Gastrocnemius medialis (tissue), 4 donors: ENCODE measurements around the gene RBBP8NL. TPM values are rescaled to one million over a fixed set of nuclear protein-coding genes. Genes with fewer than 3 reads are reported as not detected.

Experiments used
- ATAC-seq, 2 donors: fragments of 150-250 bp; one replicate each; pipeline ENCODE4 v1.9.1; 2016
- DNase-seq, 2 donors: peaks; one replicate each; pipeline ENCODE4 v3.0.0-alpha.2; 2019
- H3K27ac ChIP-seq, 4 donors: fragments of 200-600 bp; sonication (generic); 1 replicate in 1 of 4; 2 replicates in 3 of 4; pipeline ENCODE4 v1.5.1; 2016 to 2018; ENCODE audit warnings: mild to moderate bottlenecking in 2 of 4, moderate library complexity in 1 of 4
- H3K27me3 ChIP-seq, 3 donors: fragments of 200-600 bp; sonication (generic) in 2 of 3; 1 replicate in 1 of 3; 2 replicates in 2 of 3; pipeline versions ENCODE4 v1.5.1 to v1.6.0; 2016 to 2019; ENCODE audit warnings: mild to moderate bottlenecking in 1 of 3, moderate library complexity in 1 of 3
- H3K36me3 ChIP-seq, 2 donors: fragments of 200-600 bp; sonication (generic) in 1 of 2; one replicate each; pipeline ENCODE4 v1.5.1; 2017 to 2018
- H3K4me1 ChIP-seq, 2 donors: fragments of 200-600 bp; sonication (generic) in 1 of 2; one replicate each; pipeline ENCODE4 v1.5.1; 2016 to 2017; ENCODE audit warnings: mild to moderate bottlenecking in 2 of 2
- H3K4me3 ChIP-seq, 4 donors: fragments of 200-600 bp; sonication (generic) in 3 of 4; 1 replicate in 1 of 4; 2 replicates in 3 of 4; pipeline ENCODE4 v1.5.1; 2016 to 2019; ENCODE audit warnings: mild to moderate bottlenecking in 2 of 4
- H3K9me3 ChIP-seq, 3 donors: fragments of 200-600 bp; sonication (generic) in 2 of 3; 1 replicate in 1 of 3; 2 replicates in 2 of 3; pipeline ENCODE4 v1.5.1; 2016 to 2019
- in situ Hi-C, 4 donors: fragments of 200-750 bp; cut with MboI; loops; one replicate each; pipeline versions ENCODE4 v1.15.0 to v1.8.0; 2017; ENCODE audit warnings: low sequenced_read_pairs in 4 of 4
- intact Hi-C: fragments of 100-400 bp; cut with DNase I; formaldehyde crosslinking; loops from one replicate; pipeline ENCODE4 v1.15.1; 2023; ENCODE audit warnings: low total_unique reads
- total RNA-seq, 4 donors: library from RNA; depleted of rRNA; stranded (reverse); fragments of >200 nt; gene quantifications; one replicate each; pipeline versions ENCODE4 v1.1.0 to v1.2.3, GENCODE V29; 2016
- TF ChIP-seq, protein P1 (sequence below), 5 experiments: fragments of 450-650 bp in 3 of 5; fragments of 200-600 bp in 2 of 5; sonication (generic) in 2 of 5; IDR thresholded peaks in 4 of 5; conservative IDR thresholded peaks in 1 of 5; 1 replicate in 4 of 5; 2 replicates in 1 of 5; pipeline ENCODE4 v1.5.1; 2016 to 2019; ENCODE audit warnings: antibody characterized with exemption in 5 of 5, mild to moderate bottlenecking in 3 of 5, moderate library complexity in 3 of 5

The RBBP8NL gene
- total RNA-seq, 4 donors from 2014 or later = not detected

DNA sequence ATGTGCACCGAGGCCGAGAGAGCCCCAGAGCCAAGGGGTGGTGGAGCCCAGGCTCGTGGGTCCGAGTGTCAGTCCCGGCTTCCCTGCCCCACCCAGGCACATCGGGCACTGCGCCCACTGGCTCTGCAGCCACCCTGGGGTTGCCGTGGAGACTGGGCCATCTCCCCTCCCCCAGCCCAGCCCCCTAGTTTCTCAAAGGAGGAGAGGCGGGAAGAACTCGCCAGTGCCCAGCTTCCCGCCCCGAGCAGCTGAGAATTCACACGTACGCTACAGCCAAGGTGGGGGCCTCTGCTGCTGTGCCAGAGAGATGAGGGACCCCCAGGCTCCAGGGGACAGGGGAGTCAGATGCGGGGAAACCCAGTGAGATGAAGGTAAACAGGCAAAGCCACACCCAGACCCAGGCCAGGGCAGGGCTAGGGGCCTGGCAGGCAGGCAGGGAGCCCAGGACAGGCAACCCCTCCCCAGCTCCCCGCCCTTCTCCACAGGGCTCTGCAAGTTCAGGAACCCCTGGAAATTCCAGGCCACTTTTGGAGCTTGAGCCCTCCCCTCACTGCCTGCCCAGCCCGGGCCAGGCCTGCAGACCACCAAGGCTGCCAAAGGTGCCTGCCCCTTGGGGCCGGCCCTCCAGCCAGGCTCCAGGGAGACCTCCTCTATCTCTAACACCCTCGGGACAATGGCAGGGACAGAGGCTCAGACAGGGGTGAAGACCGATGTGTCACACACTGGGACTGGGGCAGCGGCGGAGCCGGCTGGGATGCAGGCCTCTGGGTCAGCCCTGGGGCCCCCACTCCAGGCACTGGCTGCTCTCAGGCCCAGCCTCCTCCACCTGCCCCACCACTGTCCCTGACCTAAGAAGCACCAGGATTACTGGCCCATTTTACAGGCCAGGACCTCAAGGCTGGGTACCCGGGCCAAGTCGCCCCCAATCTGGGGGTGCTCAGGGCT lies 66.2 kb downstream of the RBBP8NL start:
- TF ChIP-seq, protein P1, sequence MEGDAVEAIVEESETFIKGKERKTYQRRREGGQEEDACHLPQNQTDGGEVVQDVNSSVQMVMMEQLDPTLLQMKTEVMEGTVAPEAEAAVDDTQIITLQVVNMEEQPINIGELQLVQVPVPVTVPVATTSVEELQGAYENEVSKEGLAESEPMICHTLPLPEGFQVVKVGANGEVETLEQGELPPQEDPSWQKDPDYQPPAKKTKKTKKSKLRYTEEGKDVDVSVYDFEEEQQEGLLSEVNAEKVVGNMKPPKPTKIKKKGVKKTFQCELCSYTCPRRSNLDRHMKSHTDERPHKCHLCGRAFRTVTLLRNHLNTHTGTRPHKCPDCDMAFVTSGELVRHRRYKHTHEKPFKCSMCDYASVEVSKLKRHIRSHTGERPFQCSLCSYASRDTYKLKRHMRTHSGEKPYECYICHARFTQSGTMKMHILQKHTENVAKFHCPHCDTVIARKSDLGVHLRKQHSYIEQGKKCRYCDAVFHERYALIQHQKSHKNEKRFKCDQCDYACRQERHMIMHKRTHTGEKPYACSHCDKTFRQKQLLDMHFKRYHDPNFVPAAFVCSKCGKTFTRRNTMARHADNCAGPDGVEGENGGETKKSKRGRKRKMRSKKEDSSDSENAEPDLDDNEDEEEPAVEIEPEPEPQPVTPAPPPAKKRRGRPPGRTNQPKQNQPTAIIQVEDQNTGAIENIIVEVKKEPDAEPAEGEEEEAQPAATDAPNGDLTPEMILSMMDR (IDR thresholded peaks at IDR 0.05 in 4 of 5, conservative IDR thresholded peaks at IDR 0.05 in 1 of 5) = no peak
- H3K9me3 ChIP-seq = no peaks in the 10 kb centered on the region
- H3K27ac ChIP-seq = peak overlapping the region; percentile 43 to 90 (median 90)
- DNase-seq (no peak), ATAC-seq (no peak)
- intact Hi-C loops = no loop called here
- no peaks in the 10 kb centered on the region for H3K36me3 ChIP-seq
- no peak overlapping the region for H3K4me3 ChIP-seq
- in situ Hi-C loops = no loop called here
- peaks cover 64% of the 10 kb centered on the region in 2 donors for H3K4me1 ChIP-seq
- no peaks in the 10 kb centered on the region for H3K27me3 ChIP-seq

Other genes starting within 250 kb of the RBBP8NL start
- gene MTG2, start 244.5 kb downstream of the RBBP8NL start, total RNA-seq = 10 to 100 TPM; 21.0 to 50.8 (median 29.3) TPM
- gene HRH3, start 207.3 kb downstream of the RBBP8NL start, total RNA-seq = not detected
- 10 to 100 TPM; 15.8 to 26.4 (median 19.6) TPM for gene OSBPL2, start 189.0 kb downstream of the RBBP8NL start, total RNA-seq
- gene ADRM1, start 124.5 kb downstream of the RBBP8NL start, total RNA-seq = 100 to 1,000 TPM; 389 to 644 (median 611) TPM
- gene LAMA5, start 60.2 kb downstream of the RBBP8NL start, total RNA-seq = 10 to 100 TPM; 13.0 to 35.8 (median 22.7) TPM
- 1,000 to 10,000 TPM; 1,167 to 4,037 (median 2,295) TPM for gene RPS21, start 40.4 kb downstream of the RBBP8NL start, total RNA-seq
- gene CABLES2, start 20.3 kb downstream of the RBBP8NL start, total RNA-seq = 1 to 10 TPM; 3.6 to 9.3 (median 4.2) TPM
- gene GATA5, start 48.5 kb upstream of the RBBP8NL start, total RNA-seq = not detected
- 10 to 100 TPM; 20.4 to 26.9 (median 21.8) TPM for gene SLCO4A1, start 215.0 kb upstream of the RBBP8NL start, total RNA-seq